Neuronal stem cell (in vitro differentiated cells): Measurements from ENCODE around the gene F9.
"Not testable (repeated sequence)": the region's sequence is repeated elsewhere in the genome, so short reads cannot be mapped to it uniquely, and the experiment has no call there.

Experiments used
- DNase-seq: peaks from one replicate; pipeline ENCODE4 v3.0.0-alpha.2; 2013; ENCODE audit warnings: low spot score
- H2AFZ ChIP-seq: one replicate; pipeline ENCODE4 v1.6.1; 2013; ENCODE audit warnings: mild to moderate bottlenecking, low read length, inconsistent platforms
- H2AK5ac ChIP-seq: 2 replicates; pipeline ENCODE4 v1.6.1; 2013; ENCODE audit warnings: low read depth, mild to moderate bottlenecking, inconsistent platforms, low read length, moderate library complexity, mixed read lengths
- H2BK120ac ChIP-seq: 2 replicates; pipeline ENCODE4 v1.6.1; 2013; ENCODE audit warnings: low read depth, mild to moderate bottlenecking, inconsistent platforms, low read length, moderate library complexity, mixed read lengths
- H2BK12ac ChIP-seq: one replicate; pipeline ENCODE4 v1.6.1; 2013; ENCODE audit warnings: low read length, inconsistent platforms
- H2BK15ac ChIP-seq: 2 replicates; pipeline ENCODE4 v1.6.1; 2013; ENCODE audit warnings: mild to moderate bottlenecking, low read length, inconsistent platforms, mixed read lengths
- H2BK5ac ChIP-seq: one replicate; pipeline ENCODE4 v1.6.1; 2013; ENCODE audit warnings: inconsistent platforms, mild to moderate bottlenecking, low read length, moderate library complexity
- H3K14ac ChIP-seq: one replicate; pipeline ENCODE4 v1.6.1; 2013; ENCODE audit warnings: low read length, inconsistent platforms
- H3K18ac ChIP-seq: 2 replicates; pipeline ENCODE4 v1.6.1; 2013; ENCODE audit warnings: low read length, inconsistent platforms
- H3K23ac ChIP-seq: 2 replicates; pipeline ENCODE4 v1.6.1; 2013; ENCODE audit warnings: low read depth, mild to moderate bottlenecking, mixed read lengths, low read length, inconsistent platforms; ENCODE audit not compliant: poor library complexity
- H3K27ac ChIP-seq: replicated peaks from 3 replicates; pipeline ENCODE4 v1.5.1; 2013; ENCODE audit warnings: low read length, inconsistent platforms
- H3K27me3 ChIP-seq, 3 experiments: 2 replicates each; pipeline ENCODE4 v1.6.1; 2013; ENCODE audit warnings: low read length in 3 of 3, mild to moderate bottlenecking in 2 of 3, inconsistent platforms in 1 of 3, low read depth in 1 of 3, mixed read lengths in 1 of 3, moderate library complexity in 1 of 3; ENCODE audit not compliant: control insufficient read depth in 3 of 3, insufficient read depth in 3 of 3
- H3K36me3 ChIP-seq, 2 donors: replicated peaks in 1 of 2; 2 replicates each; pipeline ENCODE4 v1.6.1; 2013; ENCODE audit warnings: low read length in 2 of 2; ENCODE audit not compliant: control insufficient read depth in 2 of 2, insufficient read depth in 2 of 2
- H3K4ac ChIP-seq: 2 replicates; pipeline ENCODE4 v1.6.1; 2013; ENCODE audit warnings: inconsistent platforms, mild to moderate bottlenecking, low read length, moderate library complexity
- H3K4me1 ChIP-seq, 2 donors: 1 replicate in 1 of 2; 2 replicates in 1 of 2; pipeline ENCODE4 v1.6.1; 2013; ENCODE audit warnings: low read length in 2 of 2, low read depth in 1 of 2; ENCODE audit not compliant: control insufficient read depth in 2 of 2, insufficient read depth in 1 of 2
- H3K4me2 ChIP-seq: one replicate; pipeline ENCODE4 v1.6.1; 2013; ENCODE audit warnings: mild to moderate bottlenecking, low read length, inconsistent platforms; ENCODE audit not compliant: insufficient read depth, poor library complexity, severe bottlenecking
- H3K4me3 ChIP-seq, 2 donors: 2 replicates each; pipeline ENCODE4 v1.5.1; 2013; ENCODE audit warnings: low read length in 2 of 2, mild to moderate bottlenecking in 2 of 2, inconsistent platforms in 1 of 2, moderate library complexity in 1 of 2
- H3K79me1 ChIP-seq: one replicate; pipeline ENCODE4 v1.6.1; 2013; ENCODE audit warnings: low read depth, mild to moderate bottlenecking, inconsistent platforms, low read length, moderate library complexity
- H3K9ac ChIP-seq: one replicate; pipeline ENCODE4 v1.6.1; 2013; ENCODE audit warnings: mild to moderate bottlenecking, low read depth, low read length, inconsistent platforms; ENCODE audit not compliant: poor library complexity
- H3K9me3 ChIP-seq, 2 donors: replicated peaks in 1 of 2; 2 replicates each; pipeline versions ENCODE3 to v1.6.1; 2013; ENCODE audit warnings: low read length in 2 of 2, mild to moderate bottlenecking in 2 of 2, inconsistent platforms in 1 of 2, low read depth in 1 of 2, mixed read lengths in 1 of 2, moderate library complexity in 1 of 2; ENCODE audit not compliant: control insufficient read depth in 2 of 2, insufficient read depth in 1 of 2
- H4K8ac ChIP-seq: one replicate; pipeline ENCODE4 v1.6.1; 2013; ENCODE audit warnings: low read depth, mild to moderate bottlenecking, inconsistent platforms, low read length, moderate library complexity
- H4K91ac ChIP-seq: one replicate; pipeline ENCODE4 v1.6.1; 2013; ENCODE audit warnings: low read length, low read depth, mild to moderate bottlenecking, inconsistent platforms; ENCODE audit not compliant: poor library complexity
- WGBS, 2 donors: extraction: QIAGEN DNeasy Blood & Tissue Kit; methylation state at CpG; one replicate each; pipeline ENCODE4 v1.1.7; 2013; ENCODE audit warnings: missing lambda C conversion rate in 2 of 2, mixed read lengths in 1 of 2; ENCODE audit not compliant: insufficient read length in 2 of 2, insufficient replicate concordance in 1 of 2; ENCODE audit errors: extremely low coverage in 2 of 2; 5-methylcytosine and 5-hydroxymethylcytosine counted together

Gene F9

GRCh38 chrX:139506333-139506732, 24.2 kb upstream of the F9 start:
- Histone ChIP-seq H2BK120ac (no peak overlapping the region), H4K91ac (no peak overlapping the region), H3K14ac (no peak overlapping the region), H2BK12ac (no peak overlapping the region), H3K9me3 (no peaks in the 10 kb centered on the region), H3K4me1 (no peaks in the 10 kb centered on the region), H3K9ac (no peak overlapping the region), H3K27me3 (peaks cover 0 to 3% (median 0%) of the 10 kb centered on the region in 3 experiments), H3K23ac (no peak overlapping the region), H2BK15ac (no peak overlapping the region), H3K4ac (no peak overlapping the region), H2AK5ac (no peak overlapping the region), H2BK5ac (no peak overlapping the region), H3K18ac (no peak overlapping the region), H3K4me3 (no peak overlapping the region), H2AFZ (no peak overlapping the region), H4K8ac (no peak overlapping the region), H3K27ac (no peak overlapping the region), H3K36me3 (no peaks in the 10 kb centered on the region), H3K79me1 (no peaks in the 10 kb centered on the region), H3K4me2 (no peak overlapping the region)
- no peak for DNase-seq

GRCh38 chrX:139508099-139508498, 22.4 kb upstream of the F9 start:
- peaks cover 0 to 3% (median 0%) of the 10 kb centered on the region in 3 experiments for H3K27me3 ChIP-seq
- H2AK5ac ChIP-seq, result no peak overlapping the region
- H3K18ac ChIP-seq, result no peak overlapping the region
- no peaks in the 10 kb centered on the region for H3K36me3 ChIP-seq
- H2BK5ac ChIP-seq, result no peak overlapping the region
- H3K14ac ChIP-seq, result no peak overlapping the region
- no peak overlapping the region for H3K23ac ChIP-seq
- H3K79me1 ChIP-seq, result no peaks in the 10 kb centered on the region
- no peak overlapping the region for H3K4ac ChIP-seq
- no peak overlapping the region for H3K9ac ChIP-seq
- no peak for DNase-seq
- no peak overlapping the region for H3K4me3 ChIP-seq
- no peak overlapping the region for H2BK15ac ChIP-seq
- no peak overlapping the region for H4K91ac ChIP-seq
- H2BK12ac ChIP-seq, result no peak overlapping the region
- no CpG with 5 or more reads among the region's 8 CpGs for WGBS, 2 donors
- no peak overlapping the region for H3K27ac ChIP-seq
- no peaks in the 10 kb centered on the region for H3K9me3 ChIP-seq
- H3K4me2 ChIP-seq, result no peak overlapping the region
- H2AFZ ChIP-seq, result no peak overlapping the region
- no peaks in the 10 kb centered on the region for H3K4me1 ChIP-seq
- no peak overlapping the region for H2BK120ac ChIP-seq
- H4K8ac ChIP-seq, result no peak overlapping the region

GRCh38 chrX:139518475-139518874, 12.1 kb upstream of the F9 start:
- Histone ChIP-seq H3K18ac (no peak overlapping the region), H2BK5ac (no peak overlapping the region), H3K9ac (no peak overlapping the region), H3K27me3 (peaks cover 0 to 4% (median 0%) of the 10 kb centered on the region in 3 experiments), H3K4ac (no peak overlapping the region), H2BK12ac (no peak overlapping the region), H4K91ac (no peak overlapping the region), H3K36me3 (no peaks in the 10 kb centered on the region), H3K14ac (no peak overlapping the region), H3K9me3 (no peaks in the 10 kb centered on the region), H3K27ac (no peak overlapping the region), H3K4me2 (no peak overlapping the region), H2BK15ac (no peak overlapping the region), H2BK120ac (no peak overlapping the region), H3K4me3 (no peak overlapping the region), H3K79me1 (no peaks in the 10 kb centered on the region), H4K8ac (no peak overlapping the region), H3K4me1 (no peaks in the 10 kb centered on the region), H2AFZ (no peak overlapping the region), H3K23ac (no peak overlapping the region), H2AK5ac (no peak overlapping the region)
- DNase-seq, result no peak
- no CpG with 5 or more reads among the region's 2 CpGs for WGBS, 2 donors

GRCh38 chrX:139528829-139529228, 1.7 kb upstream of the F9 start:
- H2BK15ac ChIP-seq, H4K8ac ChIP-seq, H2AK5ac ChIP-seq, H3K9ac ChIP-seq, H3K14ac ChIP-seq, H2BK120ac ChIP-seq, H3K79me1 ChIP-seq, H3K18ac ChIP-seq, H3K4me2 ChIP-seq, H2BK12ac ChIP-seq, H3K23ac ChIP-seq, H2AFZ ChIP-seq, DNase-seq, H3K4ac ChIP-seq, H3K4me3 ChIP-seq, H3K36me3 ChIP-seq, H4K91ac ChIP-seq, H3K27me3 ChIP-seq, H2BK5ac ChIP-seq, H3K4me1 ChIP-seq, H3K9me3 ChIP-seq, H3K27ac ChIP-seq: not testable (repeated sequence)
- WGBS, 2 donors, result no CpG with 5 or more reads among the region's 3 CpGs
